Measurements from ENCODE around the gene USH1C.

GRCh38 chr11:17572359-17572690 lies 28.1 kb upstream of the USH1C start:
- TF ChIP-seq EP300 (IDR thresholded peaks at IDR 0.05; ENCODE audit: low read depth) (no peak), CTCF (IDR thresholded peaks at IDR 0.05) (no peak), POLR2A (IDR thresholded peaks at IDR 0.05) (no peak)
